DMS79 (cell line): Measurements from ENCODE around the gene SLAMF8.

ENCODE experiments used
- DNase-seq: peaks from one replicate; lab custom pipeline; 2025; lab: John Stamatoyannopoulos, UW

The SLAMF8 gene

GRCh38 chr1:159872891-159873290 lies 46.2 kb downstream of the SLAMF8 start:
- no peak for DNase-seq

- DNase-seq: no peak
Measured at GRCh38 chr1:159873530-159874143, 47.0 kb downstream of the SLAMF8 start.

- DNase-seq: peak; percentile 53
Measured at GRCh38 chr1:159877695-159878444, 51.2 kb downstream of the SLAMF8 start.

GRCh38 chr1:159879136-159879535 lies 52.5 kb downstream of the SLAMF8 start:
- DNase-seq: no peak

GRCh38 chr1:159879977-159880376 lies 53.3 kb downstream of the SLAMF8 start:
- no peak for DNase-seq

- DNase-seq: peak; percentile 32
Measured at GRCh38 chr1:159880430-159880829, 53.8 kb downstream of the SLAMF8 start.

- peak; percentile 87 for DNase-seq
Measured at GRCh38 chr1:159881622-159882526, 55.2 kb downstream of the SLAMF8 start.

- no peak for DNase-seq
Measured at GRCh38 chr1:159882527-159882862, 55.8 kb downstream of the SLAMF8 start.

GRCh38 chr1:159883134-159883533 lies 56.5 kb downstream of the SLAMF8 start:
- DNase-seq: no peak

- DNase-seq: no peak
Measured at GRCh38 chr1:159884296-159884695, 57.6 kb downstream of the SLAMF8 start.
